Stimulated activated CD8-positive, alpha-beta memory T cell treated with anti-CD3 and anti-CD28 coated beads, Interleukin-2, amount 100 ng/mL, for 48 hours (primary cell): ENCODE results near the gene SLAMF1.
"Not testable (repeated sequence)": the region's sequence is repeated elsewhere in the genome, so short reads cannot be mapped to it uniquely, and the experiment has no call there.

ENCODE experiments used
- DNase-seq, 2 donors: peaks; one replicate each; pipeline ENCODE4 v3.0.0-alpha.2; 2020; ENCODE audit warnings: low read depth in 2 of 2

Gene SLAMF1

GRCh38 chr1:160605792-160606479, 40.9 kb downstream of the SLAMF1 start:
- DNase-seq = no peak

DNA sequence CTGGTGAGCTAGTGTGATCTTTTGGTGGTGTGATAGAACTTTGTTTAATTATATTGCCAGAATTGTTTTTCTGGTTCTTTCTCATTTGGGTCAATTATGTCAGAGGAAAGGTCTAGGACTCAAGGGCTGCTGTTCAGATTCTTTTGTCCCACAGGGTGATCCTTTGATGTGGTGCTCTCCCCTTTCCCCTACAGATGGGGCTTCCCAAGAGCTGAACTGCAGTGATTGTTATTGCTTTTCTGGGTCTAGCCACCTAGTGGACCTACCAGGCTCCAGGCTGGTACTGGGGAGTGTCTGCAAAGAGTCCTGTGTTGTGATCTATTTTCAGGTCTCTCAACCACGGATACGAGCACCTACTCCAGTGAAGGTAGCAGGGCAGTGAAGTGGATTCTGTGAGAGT, 41.6 kb downstream of the SLAMF1 start:
- DNase-seq = no peak

- no peak for DNase-seq
These were observed 49.1 kb downstream of the SLAMF1 start for GRCh38 chr1:160597705-160598104.

DNA sequence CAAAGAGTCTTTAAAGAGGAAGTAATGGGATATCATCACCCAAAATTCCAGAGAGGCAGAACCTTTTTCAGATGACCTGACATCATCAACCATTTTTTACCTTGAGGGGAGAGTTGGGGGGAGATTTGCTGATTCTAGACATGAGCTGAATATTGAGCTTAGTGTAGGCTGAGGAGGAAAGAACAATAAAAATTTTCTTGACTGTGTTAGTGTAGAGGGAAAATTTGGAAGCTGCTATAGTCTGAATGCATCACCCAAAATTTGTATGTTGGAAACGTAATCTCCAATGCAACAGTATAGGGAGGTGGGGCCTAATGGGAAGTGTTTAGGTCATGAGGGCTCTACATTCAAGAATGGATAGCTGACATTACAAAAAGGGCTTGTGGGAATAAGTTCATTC, 49.8 kb downstream of the SLAMF1 start:
- DNase-seq = no peak

- DNase-seq = no peak
These were observed 56.4 kb downstream of the SLAMF1 start for GRCh38 chr1:160590488-160590887.

DNA sequence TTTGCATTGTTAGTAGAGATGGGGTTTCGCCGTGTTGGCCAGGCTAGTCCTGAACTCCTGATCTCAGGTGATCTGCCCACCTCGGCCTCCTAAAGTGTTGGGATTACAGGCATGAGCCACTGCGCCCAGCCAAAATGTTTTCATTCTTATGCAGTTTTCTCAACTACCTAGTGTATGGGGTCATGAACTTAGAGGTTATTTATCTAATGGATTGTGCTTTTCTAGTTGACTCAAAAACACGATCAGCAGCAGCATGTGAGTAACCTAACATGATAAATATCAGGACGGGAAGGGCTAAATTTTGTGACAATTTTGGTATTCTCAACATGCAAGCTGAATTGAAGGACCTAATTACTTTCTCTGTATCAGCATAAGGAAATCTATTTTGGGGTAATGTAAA, 58.4 kb downstream of the SLAMF1 start:
- DNase-seq = no peak

- DNase-seq = no peak
These were observed 62.1 kb downstream of the SLAMF1 start for GRCh38 chr1:160584784-160585183.

DNA sequence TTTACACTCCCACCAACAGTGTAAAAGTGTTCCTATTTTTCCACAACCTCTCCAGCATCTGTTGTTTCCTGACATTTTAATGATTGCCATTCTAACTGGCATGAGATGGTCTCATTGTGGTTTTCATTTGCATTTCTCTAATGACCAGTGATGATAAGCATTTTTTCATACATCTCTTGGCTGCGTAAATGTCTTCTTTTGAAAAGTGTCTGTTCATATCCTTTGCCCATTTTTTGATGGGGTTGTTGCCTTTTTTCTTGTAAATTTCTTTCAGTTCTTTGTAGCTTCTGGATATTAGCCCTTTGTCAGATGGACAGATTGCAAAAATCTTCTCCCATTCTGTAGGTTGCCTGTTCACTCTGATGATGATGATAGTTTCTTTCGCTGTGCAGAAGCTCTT, 63.9 kb downstream of the SLAMF1 start:
- DNase-seq = not testable (repeated sequence)

DNA sequence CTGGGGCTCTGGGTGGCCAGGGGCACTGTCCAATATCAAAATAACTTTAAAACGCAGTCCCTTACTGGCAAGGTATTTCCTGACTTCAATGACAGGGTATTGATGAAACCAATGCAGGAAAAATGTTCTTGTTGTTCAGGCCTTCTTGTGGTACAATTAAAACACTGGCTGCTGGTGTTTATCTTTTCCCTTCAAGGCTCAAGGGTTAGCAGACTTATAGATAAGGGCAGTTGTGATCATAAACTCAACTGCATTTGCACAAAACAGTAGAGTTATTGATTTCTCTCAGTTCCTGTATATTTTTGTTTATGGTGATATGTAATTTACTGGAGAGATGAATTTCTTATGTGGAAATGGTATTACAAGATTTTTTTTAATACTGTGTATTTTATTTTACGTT, 64.9 kb downstream of the SLAMF1 start:
- DNase-seq = no peak

GRCh38 chr1:160580221-160580812, 66.5 kb downstream of the SLAMF1 start:
- DNase-seq = no peak

DNA sequence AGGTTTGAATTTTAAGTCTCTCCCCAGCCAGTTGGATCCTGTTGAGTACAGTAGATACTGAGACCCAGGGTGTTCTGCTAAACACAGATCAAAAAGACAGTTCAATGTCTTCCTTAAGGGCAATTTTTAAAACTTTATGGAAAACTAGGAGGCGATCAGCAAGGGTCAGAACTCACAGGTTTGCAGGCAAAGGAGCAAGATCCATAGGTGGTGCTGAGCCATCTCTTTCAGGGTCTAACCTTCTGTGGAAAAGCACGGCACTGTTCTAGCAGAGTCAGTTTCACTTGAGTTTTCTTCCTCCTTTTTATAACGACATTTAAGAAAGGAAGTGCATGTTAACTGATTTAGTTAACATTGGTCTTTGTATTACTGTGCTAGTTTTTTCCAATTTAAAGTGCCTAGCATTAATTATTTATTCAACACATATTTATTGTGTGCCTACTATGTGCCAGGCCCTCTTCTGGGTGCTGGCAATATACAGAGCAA, 67.6 kb downstream of the SLAMF1 start, which contains the start of gene CD84:
Gene CD84, minus strand, starts transcription at position 281 of the 486 bp plus-strand sequence. Its CDS starts 59 bp downstream, at position 222.
- DNase-seq = no peak

- DNase-seq = no peak
These were observed 68.2 kb downstream of the SLAMF1 start for GRCh38 chr1:160578525-160579191.

DNA sequence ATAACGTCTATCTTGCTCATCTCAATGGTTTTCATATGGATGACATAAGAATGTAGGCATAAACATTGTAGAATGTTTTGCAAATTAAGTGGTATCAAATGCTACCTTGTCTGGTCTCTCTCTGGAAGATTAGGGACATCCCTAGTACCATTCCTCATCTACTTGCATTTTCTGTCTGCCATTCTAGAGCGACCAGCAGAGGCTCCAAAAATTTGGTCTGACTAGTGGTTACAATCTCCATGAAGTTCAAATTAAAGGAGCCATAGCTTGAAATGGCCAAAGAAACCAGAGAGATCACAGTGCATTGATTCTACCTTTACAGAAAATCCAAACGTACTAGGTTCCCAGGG, 68.7 kb downstream of the SLAMF1 start:
- no peak for DNase-seq

DNA sequence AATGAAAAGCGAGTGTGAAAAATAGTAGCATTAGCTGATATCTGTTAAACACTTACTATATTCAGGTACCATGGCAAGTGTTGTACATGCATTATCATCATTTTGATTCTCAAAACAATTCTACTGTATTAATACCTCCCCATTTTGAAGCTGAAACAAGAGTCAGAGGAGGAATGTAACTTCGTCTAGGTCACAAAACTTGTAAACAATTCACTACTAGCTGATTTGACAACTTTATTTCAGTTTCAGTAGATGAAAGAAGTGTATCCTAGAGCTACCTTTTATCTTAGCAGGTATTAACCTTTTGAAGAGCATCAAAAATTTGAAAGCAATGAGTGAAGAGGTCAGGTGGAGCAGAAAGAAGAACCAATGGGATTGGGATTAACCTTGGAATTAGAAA, 69.2 kb downstream of the SLAMF1 start:
- no peak for DNase-seq

GRCh38 chr1:160576884-160577283, 70.0 kb downstream of the SLAMF1 start:
- DNase-seq = no peak

DNA sequence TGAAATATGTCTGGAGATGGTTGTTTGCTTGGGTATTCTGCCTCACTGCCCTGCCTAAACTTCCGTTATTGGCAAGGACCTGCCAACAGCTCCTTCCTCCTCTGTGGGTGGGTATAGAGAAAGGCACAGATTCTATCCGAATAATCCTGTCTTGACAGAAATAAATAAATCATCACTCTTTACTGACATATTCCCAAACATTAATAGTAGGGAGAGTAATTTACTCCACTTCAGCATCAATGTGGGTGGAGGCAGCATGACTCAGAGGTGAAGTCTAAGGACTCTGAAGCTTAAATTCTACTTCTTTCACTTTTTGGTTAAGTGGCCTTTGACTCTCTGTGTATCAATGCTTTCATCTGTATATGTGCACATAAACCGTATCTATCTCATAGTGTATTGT, 70.5 kb downstream of the SLAMF1 start:
- peak in 1 of 2 donors; percentile 26 for DNase-seq

DNA sequence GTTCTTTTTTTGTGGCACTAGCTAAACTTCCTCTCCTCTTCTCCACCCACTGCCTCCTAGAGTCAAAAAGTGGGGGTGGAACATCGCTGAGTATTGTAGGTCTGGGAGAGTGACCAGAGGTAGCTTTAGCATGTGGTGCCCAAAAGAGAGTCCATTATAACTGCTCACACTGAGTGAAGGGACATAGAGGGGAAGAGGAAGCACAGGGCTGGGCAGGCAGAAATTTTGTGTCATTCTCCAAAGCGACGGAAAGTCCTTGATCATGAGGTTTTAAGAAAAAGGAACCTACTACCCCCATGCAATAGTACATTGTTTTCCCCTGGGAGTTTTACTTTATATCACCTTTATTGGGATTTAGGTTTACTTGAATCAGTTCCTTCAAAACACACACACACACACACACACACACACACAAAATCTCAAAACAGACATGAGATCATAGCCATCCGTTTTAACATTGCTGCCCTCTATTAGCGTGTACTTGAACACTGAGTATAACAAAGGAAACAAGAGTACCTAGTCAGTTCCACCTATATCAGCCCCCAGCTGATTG, 71.7 kb downstream of the SLAMF1 start:
- DNase-seq = no peak

GRCh38 chr1:160570840-160571239, 76.0 kb downstream of the SLAMF1 start:
- DNase-seq = no peak

DNA sequence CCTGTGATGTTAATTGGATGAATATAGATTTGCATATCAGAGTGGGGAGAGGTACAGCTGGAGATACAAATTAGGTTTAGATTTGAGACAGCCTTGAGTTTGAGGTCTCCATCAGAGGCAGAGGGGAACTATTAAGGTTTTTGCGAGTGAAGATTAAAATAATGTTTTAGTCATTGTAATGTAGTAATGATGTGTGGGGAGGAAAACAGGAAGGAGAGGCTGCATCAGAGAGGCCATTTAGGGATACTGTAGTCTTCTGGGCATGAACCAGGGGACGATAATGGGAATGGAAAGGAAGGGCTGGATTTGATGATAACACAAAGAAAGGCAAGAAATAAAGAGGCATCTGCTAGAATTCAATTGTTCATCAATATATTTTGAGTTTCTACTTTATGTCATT, 77.0 kb downstream of the SLAMF1 start:
- DNase-seq = no peak

- DNase-seq = peak; percentile 36 to 51
These were observed 78.8 kb downstream of the SLAMF1 start for GRCh38 chr1:160567858-160568682.

DNA sequence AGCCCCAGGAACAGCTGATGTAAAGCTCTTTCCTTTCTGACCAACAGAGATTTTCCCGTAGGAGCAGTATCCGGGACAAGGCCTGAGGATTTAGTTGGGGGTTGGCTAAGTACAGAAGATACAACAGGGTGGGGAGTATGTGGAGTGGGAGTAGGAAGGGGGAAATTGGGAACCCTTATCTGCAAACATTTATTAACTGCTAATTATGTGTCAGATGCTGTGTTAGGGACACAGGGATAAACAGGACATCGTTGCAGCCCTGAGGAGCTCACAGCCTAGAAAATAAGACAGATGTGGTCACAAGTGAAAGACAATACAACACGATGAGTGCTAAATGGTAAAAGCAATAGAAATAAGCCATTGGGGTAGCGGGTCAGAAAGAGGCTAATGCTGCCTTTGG, 79.5 kb downstream of the SLAMF1 start:
- DNase-seq = no peak

- DNase-seq = no peak
These were observed 81.3 kb downstream of the SLAMF1 start for GRCh38 chr1:160565564-160565963.
